Measurements from ENCODE around the gene PARVA.

DNA sequence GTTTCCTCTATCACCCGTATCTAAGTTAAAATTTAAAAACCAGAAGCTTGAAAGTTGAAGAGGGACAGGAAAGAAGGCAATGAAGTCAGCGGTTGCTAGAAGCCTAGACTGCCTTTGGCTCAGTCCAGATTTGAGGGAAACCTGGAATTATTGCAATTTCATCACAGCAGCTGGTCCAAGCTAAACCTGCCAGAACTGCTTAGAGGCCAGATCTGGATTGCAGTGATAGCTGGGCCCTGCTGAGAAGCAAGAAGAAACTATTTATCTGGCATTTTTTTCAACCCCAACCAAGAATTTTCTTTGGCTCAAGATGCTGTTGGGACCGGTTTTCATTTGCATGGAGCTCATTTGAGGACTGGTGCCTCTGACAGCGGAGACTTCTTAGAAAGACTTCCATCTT, 175.3 kb downstream of the PARVA start:
- TF ChIP-seq, protein P1, sequence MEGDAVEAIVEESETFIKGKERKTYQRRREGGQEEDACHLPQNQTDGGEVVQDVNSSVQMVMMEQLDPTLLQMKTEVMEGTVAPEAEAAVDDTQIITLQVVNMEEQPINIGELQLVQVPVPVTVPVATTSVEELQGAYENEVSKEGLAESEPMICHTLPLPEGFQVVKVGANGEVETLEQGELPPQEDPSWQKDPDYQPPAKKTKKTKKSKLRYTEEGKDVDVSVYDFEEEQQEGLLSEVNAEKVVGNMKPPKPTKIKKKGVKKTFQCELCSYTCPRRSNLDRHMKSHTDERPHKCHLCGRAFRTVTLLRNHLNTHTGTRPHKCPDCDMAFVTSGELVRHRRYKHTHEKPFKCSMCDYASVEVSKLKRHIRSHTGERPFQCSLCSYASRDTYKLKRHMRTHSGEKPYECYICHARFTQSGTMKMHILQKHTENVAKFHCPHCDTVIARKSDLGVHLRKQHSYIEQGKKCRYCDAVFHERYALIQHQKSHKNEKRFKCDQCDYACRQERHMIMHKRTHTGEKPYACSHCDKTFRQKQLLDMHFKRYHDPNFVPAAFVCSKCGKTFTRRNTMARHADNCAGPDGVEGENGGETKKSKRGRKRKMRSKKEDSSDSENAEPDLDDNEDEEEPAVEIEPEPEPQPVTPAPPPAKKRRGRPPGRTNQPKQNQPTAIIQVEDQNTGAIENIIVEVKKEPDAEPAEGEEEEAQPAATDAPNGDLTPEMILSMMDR (conservative IDR thresholded peaks at IDR 0.05), result no peak
- TF ChIP-seq EZH2 (IDR thresholded peaks at IDR 0.05; ENCODE audit: low read depth), result no peak
